LNCaP clone FGC (cell line): ENCODE measurements around the gene GSK3A.

Experiments used
- DNase-seq: peaks from one replicate; pipeline ENCODE4 v3.0.0-alpha.2; 2011; ENCODE audit warnings: low read depth
- H3K4me3 ChIP-seq: 2 replicates; pipeline ENCODE4 v1.5.1; 2011; ENCODE audit warnings: mild to moderate bottlenecking, low read depth, low read length, control low read depth
- TF ChIP-seq, protein P1 (sequence below): IDR thresholded peaks from 2 replicates; pipeline ENCODE4 v1.5.1; 2012; ENCODE audit warnings: mild to moderate bottlenecking; ENCODE audit not compliant: control insufficient read depth, insufficient read depth; ENCODE audit errors: extremely low read depth

Gene GSK3A

DNA sequence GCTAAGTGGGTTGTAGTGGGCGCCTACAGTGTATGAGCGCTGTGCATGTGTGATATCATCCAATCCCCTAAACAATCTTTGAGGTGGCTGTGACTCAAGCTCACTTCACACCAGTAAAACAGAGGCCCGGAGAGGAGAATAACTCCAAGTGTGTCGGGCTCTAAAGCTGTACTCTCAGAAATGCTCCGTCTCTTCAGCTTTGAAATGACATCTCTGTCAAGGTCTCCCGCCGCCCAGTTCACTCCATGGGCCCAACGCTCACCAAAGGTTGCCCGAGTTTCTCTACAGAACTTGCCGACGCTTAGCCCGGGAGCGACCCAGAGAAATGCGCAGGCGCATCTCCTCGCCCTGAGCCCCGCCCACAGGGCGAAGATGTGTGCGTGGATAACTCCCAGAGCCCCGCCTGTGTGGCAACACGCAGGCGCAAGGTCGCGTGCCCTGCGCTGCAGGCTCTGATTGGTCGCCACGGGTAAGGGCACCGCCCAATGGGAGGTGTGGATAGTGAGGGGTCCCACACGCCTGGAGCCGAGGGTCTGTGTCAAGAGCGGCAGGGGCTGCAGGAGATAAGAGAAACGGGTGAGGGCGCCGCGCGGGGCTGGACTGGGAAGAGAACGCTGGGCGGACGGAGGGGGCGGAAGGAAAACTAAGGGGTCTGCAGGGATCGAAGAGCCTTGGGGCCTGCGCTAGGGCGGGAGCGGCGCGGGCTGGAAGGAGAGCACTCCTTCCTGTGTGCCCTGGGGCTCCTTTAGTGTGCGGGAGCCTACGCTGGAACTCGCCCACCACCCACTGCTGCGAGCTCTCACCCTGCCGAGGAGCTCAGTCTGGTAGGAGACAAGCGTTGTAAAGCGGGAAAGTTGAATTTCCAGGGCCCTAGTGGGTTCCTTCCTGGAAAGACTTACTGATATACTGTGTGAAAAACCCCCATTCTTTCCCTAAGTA is 22.3 kb downstream of the GSK3A start, which contains the start of gene ZNF526:
Gene ZNF526, plus strand, starts transcription at position 501 of the 939 bp plus-strand sequence. CDS start 4,092 bp downstream, outside the sequence.
- peak; percentile 66 for DNase-seq
- H3K4me3 ChIP-seq, result peak within 1 kb of the TSS; percentile 85
- TF ChIP-seq, protein P1, sequence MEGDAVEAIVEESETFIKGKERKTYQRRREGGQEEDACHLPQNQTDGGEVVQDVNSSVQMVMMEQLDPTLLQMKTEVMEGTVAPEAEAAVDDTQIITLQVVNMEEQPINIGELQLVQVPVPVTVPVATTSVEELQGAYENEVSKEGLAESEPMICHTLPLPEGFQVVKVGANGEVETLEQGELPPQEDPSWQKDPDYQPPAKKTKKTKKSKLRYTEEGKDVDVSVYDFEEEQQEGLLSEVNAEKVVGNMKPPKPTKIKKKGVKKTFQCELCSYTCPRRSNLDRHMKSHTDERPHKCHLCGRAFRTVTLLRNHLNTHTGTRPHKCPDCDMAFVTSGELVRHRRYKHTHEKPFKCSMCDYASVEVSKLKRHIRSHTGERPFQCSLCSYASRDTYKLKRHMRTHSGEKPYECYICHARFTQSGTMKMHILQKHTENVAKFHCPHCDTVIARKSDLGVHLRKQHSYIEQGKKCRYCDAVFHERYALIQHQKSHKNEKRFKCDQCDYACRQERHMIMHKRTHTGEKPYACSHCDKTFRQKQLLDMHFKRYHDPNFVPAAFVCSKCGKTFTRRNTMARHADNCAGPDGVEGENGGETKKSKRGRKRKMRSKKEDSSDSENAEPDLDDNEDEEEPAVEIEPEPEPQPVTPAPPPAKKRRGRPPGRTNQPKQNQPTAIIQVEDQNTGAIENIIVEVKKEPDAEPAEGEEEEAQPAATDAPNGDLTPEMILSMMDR, result no peak

DNA sequence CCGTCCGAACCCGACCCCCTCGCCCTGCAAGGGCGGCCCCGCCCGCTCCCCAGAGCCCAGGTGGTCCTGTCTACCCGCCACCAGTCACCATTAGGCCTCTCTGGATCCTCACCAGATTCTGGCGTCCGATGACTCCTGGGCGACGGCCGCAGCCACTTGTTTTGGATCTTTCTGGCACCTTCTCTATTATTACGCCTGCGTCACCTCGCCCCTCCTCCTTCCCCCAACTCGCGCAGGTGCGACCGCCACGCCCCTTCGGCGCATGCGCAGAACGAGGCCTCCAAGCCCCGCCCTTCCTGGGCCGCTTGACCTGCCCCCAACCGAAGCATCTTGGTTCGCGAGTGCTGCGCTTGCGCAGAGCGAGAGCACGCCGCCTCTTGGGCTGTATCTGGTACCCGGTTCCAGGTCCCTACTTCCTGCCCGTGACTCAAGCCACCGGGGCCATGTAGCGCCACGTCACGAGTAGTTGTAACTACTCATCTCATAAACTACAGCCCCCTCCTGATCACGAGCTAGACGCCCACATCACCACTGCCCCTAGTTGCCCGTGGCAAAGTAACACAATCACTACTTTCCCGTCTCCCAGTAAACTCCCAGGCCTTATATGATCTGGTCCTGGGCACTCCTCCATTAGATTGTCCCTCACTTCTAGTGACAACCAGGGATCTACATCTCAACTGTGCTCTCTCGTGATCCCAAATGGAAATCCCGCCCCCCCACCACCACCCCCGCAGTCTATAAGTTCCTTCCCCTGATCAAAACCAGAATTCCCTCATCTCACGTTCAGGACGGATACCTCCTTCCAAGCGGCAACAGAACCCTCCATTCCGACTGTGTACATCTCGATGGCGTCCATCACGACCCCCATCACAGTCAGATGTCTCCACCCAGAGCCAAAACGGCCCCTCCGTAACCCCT is 24.6 kb downstream of the GSK3A start, which contains the start of gene DEDD2:
Gene DEDD2, minus strand, starts transcription at position 158 of the 918 bp plus-strand sequence. CDS start 670 bp downstream, outside the sequence.
- H3K4me3 ChIP-seq, result peak within 1 kb of the TSS; percentile 72
- peak; percentile 75 for DNase-seq
- TF ChIP-seq, protein P1, result no peak; the same call in 1 of the 2 replicates

DNA sequence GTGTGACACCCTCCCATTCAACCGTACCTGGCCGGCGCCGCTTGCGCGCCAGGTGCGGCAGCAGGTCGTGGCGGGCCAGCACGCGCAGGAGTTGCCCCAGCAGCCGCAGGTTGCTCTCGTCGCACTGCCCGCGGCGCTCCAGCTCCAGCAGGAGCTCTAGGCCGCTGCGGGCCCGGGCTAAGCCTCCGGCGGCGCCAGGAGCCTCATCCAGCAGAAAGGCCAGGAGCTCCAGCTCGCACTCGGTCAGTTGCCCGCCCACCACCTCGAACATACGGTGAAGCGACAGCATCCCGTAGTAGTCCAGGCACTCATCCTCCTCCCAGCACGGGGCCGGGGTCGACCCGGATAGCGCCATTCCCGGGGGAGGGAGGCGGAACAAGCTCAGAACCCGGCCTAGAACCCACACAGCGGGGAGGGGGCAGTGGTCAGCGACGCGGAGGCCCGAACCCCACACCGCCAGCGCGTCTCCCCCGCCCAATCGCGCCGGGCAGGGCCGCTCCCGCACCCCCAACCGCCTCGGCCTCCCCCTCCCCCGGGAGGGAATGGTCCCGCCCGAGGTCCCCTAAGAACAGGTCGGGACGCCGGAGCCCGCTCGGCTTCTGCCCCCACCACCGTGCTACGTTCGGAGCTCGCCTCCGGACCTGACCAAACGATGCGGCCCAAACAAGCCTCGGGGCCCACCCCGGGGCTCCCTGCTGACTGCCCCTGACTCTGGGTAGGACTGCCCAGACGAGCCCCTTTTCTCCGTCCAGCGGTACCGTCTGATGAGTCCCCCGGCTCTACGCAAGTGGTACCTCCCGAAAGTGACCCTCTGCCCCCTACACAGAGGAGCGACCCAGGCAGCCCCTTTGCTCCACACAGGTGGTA is 25.5 kb downstream of the GSK3A start:
- DNase-seq, result no peak

DNA sequence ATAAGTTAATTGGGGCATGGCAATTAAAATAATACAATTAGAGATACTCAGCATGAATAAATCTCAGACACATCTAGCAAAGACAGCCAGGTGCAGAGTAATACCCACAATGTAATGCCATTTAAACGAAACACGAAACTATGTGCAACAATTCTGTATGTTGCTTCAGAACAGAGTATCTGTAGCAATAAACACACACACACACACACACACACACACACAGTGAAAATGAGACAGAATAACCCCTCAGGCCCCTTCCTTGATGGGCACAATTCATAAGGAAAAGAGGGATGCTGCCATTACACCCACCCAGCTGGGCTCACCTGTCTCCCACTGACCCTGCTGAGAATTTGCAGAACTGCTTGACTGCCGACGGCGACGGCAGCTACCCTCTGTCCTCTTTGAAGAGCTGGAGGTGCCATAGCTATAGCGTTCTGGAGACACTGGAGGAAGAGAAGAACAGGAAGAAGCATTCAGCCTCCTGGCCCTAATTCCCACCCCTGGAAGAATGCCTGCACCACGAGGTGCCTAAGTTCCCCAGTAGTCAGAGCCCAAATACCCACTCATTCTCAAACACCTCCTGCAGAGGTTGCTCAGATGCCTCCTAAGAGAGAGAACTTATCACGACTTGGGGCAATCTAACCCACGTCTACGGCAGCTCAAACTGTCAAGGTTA is 27.5 kb downstream of the GSK3A start:
- DNase-seq, result no peak
- TF ChIP-seq, protein P1, result no peak
- no peak overlapping the region for H3K4me3 ChIP-seq

More for the DNA sequence above, 25.5 kb downstream of the GSK3A start:
- TF ChIP-seq, protein P1, result no peak
- peak overlapping the region; percentile 72 for H3K4me3 ChIP-seq

DNA sequence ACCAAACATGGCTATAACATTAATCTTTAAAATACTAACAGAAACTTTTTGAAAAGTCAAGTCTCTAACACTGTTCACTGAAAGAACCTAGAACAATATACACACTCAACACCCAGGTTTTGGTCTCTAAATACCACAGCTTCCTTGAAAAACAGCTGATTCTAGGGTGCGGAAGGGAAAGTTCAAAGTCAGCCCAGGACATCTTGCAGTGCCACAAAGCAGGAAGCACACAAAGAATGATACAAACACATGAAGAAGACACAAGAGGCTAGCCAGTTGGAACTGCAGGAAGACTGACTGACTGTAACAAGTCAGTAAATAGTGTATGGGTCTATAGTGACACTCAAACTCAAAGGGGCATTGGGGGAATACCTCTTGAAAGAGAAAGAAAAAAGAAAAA is 29.5 kb downstream of the GSK3A start:
- no peak overlapping the region for H3K4me3 ChIP-seq
- TF ChIP-seq, protein P1, result no peak
- DNase-seq, result no peak
